ENCODE data around the gene EYS.

The EYS gene

GRCh38 chr6:64729522-64729921 lies 977.5 kb downstream of the EYS start:
- Histone ChIP-seq H3K9me3 (ENCODE audit: control insufficient read depth, insufficient read depth, low read length) (peaks cover 3% of the 10 kb centered on the region; the same call in 1 of the 2 replicates), H3K79me2 (ENCODE audit: control insufficient read depth, low read length) (no peaks in the 10 kb centered on the region), H3K27ac (ENCODE audit: low read depth, low read length) (no peak overlapping the region), H3F3A (ENCODE audit: control insufficient read depth, insufficient read depth) (no peaks in the 10 kb centered on the region), H3K36me3 (ENCODE audit: control insufficient read depth, low read length) (no peaks in the 10 kb centered on the region), H3K4me1 (ENCODE audit: control insufficient read depth, low read length) (no peaks in the 10 kb centered on the region), H3K4me3 (ENCODE audit: low read length) (no peak overlapping the region), H3K9me2 (replicated peaks; ENCODE audit: control insufficient read depth, low read length) (no peaks in the 10 kb centered on the region), H3K4me2 (ENCODE audit: low read length) (no peak overlapping the region), H4K20me1 (ENCODE audit: control insufficient read depth, insufficient read depth, low read depth, low read length) (no peaks in the 10 kb centered on the region), H3K27me3 (ENCODE audit: control insufficient read depth, low read length) (no peaks in the 10 kb centered on the region)
- TF ChIP-seq CTCF (IDR thresholded peaks at IDR 0.05; ENCODE audit: low read depth, low read length, poor library complexity, severe bottlenecking): no peak
- no peak for TF ChIP-seq EZH2phosphoT487 (IDR thresholded peaks at IDR 0.05; ENCODE audit: borderline replicate concordance, low read length)

- Histone ChIP-seq H3K27ac (ENCODE audit: low read depth, low read length) (no peak overlapping the region), H3K36me3 (ENCODE audit: control insufficient read depth, low read length) (no peaks in the 10 kb centered on the region), H3K4me1 (ENCODE audit: control insufficient read depth, low read length) (no peaks in the 10 kb centered on the region), H3K27me3 (ENCODE audit: control insufficient read depth, low read length) (no peaks in the 10 kb centered on the region), H3F3A (ENCODE audit: control insufficient read depth, insufficient read depth) (no peaks in the 10 kb centered on the region), H3K9me2 (replicated peaks; ENCODE audit: control insufficient read depth, low read length) (no peaks in the 10 kb centered on the region), H3K4me3 (ENCODE audit: low read length) (no peak overlapping the region), H4K20me1 (ENCODE audit: control insufficient read depth, insufficient read depth, low read depth, low read length) (no peaks in the 10 kb centered on the region), H3K4me2 (ENCODE audit: low read length) (no peak overlapping the region), H3K79me2 (ENCODE audit: control insufficient read depth, low read length) (no peaks in the 10 kb centered on the region), H3K9me3 (ENCODE audit: control insufficient read depth, insufficient read depth, low read length) (peaks cover 3% of the 10 kb centered on the region; the same call in 1 of the 2 replicates)
- TF ChIP-seq CTCF (IDR thresholded peaks at IDR 0.05; ENCODE audit: low read depth, low read length, poor library complexity, severe bottlenecking): no peak
- TF ChIP-seq EZH2phosphoT487 (IDR thresholded peaks at IDR 0.05; ENCODE audit: borderline replicate concordance, low read length): no peak
Measured at GRCh38 chr6:64727075-64727474, 980.0 kb downstream of the EYS start.

GRCh38 chr6:64724091-64724490 lies 982.9 kb downstream of the EYS start:
- no peaks in the 10 kb centered on the region for H3K36me3 ChIP-seq (ENCODE audit: control insufficient read depth, low read length)
- no peaks in the 10 kb centered on the region for H3K9me3 ChIP-seq (ENCODE audit: control insufficient read depth, insufficient read depth, low read length)
- no peaks in the 10 kb centered on the region for H3F3A ChIP-seq (ENCODE audit: control insufficient read depth, insufficient read depth)
- no peak overlapping the region for H3K27ac ChIP-seq (ENCODE audit: low read depth, low read length)
- no peaks in the 10 kb centered on the region for H3K9me2 ChIP-seq (replicated peaks; ENCODE audit: control insufficient read depth, low read length)
- no peak overlapping the region for H3K4me3 ChIP-seq (ENCODE audit: low read length)
- no peak overlapping the region for H3K4me2 ChIP-seq (ENCODE audit: low read length)
- no peak for TF ChIP-seq CTCF (IDR thresholded peaks at IDR 0.05; ENCODE audit: low read depth, low read length, poor library complexity, severe bottlenecking)
- TF ChIP-seq EZH2phosphoT487 (IDR thresholded peaks at IDR 0.05; ENCODE audit: borderline replicate concordance, low read length): no peak
- no peaks in the 10 kb centered on the region for H3K27me3 ChIP-seq (ENCODE audit: control insufficient read depth, low read length)
- H3K4me1 ChIP-seq (ENCODE audit: control insufficient read depth, low read length): no peaks in the 10 kb centered on the region
- H4K20me1 ChIP-seq (ENCODE audit: control insufficient read depth, insufficient read depth, low read depth, low read length): no peaks in the 10 kb centered on the region
- H3K79me2 ChIP-seq (ENCODE audit: control insufficient read depth, low read length): no peaks in the 10 kb centered on the region
